ENCODE measurements around the gene MCRIP2.

Gene MCRIP2

DNA sequence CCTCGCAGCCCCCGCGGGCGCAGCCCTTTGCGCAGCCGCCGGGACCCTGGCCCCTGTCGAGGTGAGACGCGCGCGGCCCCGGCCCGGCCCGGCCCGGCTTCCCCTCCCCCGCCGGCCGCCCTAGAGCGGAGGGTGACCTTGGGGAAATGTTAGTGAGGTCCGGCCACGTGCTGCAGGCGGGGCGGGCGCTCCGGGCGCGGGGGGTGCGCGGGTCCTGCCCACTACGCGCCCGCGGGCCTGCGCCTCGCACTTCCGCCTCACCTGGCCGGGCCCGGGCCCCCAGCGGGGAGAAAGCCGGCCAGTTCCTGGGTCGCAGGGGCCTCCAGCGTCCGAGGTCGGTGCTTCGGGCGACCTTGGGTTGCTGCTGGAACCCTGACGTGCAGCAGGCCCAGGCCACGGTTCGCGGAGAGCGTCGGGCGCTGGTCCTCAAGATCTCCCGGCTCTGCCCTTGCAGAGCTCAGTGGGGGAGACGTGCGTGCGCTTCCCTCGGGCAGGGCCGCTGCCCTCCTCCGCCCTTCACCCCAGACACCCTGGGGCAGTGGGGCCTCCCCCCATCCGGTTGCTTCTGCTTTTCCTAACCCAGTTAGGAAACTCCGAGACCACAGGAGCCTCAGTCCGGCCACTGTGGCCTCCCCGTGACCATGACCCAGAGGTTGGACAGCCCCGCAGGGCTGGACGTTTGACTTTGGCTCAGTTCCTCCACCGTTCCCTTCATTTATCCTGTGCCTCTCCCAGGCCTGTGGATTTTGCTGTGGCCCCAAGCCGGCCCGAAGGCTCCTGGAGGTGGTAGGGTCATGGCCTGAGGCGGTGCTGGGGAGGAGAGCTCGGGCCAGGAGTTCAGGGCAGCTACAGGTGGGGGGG lies 791 bp downstream of the MCRIP2 start:
- Histone ChIP-seq H3K79me2 (ENCODE audit: insufficient read depth, low read length) (peaks cover 5% of the 10 kb centered on the region; the same call in 1 of the 2 replicates), H3K9ac (ENCODE audit: low read depth, low read length, poor library complexity, severe bottlenecking) (peak overlapping the region; percentile 62), H2AFZ (ENCODE audit: low read length) (no peak overlapping the region; the same call in 1 of the 2 replicates), H3K36me3 (ENCODE audit: insufficient read depth, low read length) (no peaks in the 10 kb centered on the region), H3K4me2 (ENCODE audit: low read depth, low read length, poor library complexity, severe bottlenecking) (peak overlapping the region; percentile 76), H4K20me1 (ENCODE audit: insufficient read depth, low read length, poor library complexity, severe bottlenecking) (no peaks in the 10 kb centered on the region), H3K9me2 (replicated peaks; ENCODE audit: low read depth, low read length) (no peaks in the 10 kb centered on the region), H3K27me3 (ENCODE audit: insufficient read depth, low read length, poor library complexity, severe bottlenecking) (no peaks in the 10 kb centered on the region), H3F3A (ENCODE audit: low read depth) (no peaks in the 10 kb centered on the region), H3K4me1 (ENCODE audit: insufficient read depth, low read length, poor library complexity, severe bottlenecking) (peaks cover 6% of the 10 kb centered on the region), H3K4me3 (ENCODE audit: low read length, poor library complexity, severe bottlenecking) (peak overlapping the region; percentile 82), H3K9me3 (ENCODE audit: insufficient read depth, low read depth, low read length) (no peaks in the 10 kb centered on the region)
- no peak for TF ChIP-seq EZH2phosphoT487 (IDR thresholded peaks at IDR 0.05; ENCODE audit: borderline replicate concordance)
- TF ChIP-seq, protein P1, sequence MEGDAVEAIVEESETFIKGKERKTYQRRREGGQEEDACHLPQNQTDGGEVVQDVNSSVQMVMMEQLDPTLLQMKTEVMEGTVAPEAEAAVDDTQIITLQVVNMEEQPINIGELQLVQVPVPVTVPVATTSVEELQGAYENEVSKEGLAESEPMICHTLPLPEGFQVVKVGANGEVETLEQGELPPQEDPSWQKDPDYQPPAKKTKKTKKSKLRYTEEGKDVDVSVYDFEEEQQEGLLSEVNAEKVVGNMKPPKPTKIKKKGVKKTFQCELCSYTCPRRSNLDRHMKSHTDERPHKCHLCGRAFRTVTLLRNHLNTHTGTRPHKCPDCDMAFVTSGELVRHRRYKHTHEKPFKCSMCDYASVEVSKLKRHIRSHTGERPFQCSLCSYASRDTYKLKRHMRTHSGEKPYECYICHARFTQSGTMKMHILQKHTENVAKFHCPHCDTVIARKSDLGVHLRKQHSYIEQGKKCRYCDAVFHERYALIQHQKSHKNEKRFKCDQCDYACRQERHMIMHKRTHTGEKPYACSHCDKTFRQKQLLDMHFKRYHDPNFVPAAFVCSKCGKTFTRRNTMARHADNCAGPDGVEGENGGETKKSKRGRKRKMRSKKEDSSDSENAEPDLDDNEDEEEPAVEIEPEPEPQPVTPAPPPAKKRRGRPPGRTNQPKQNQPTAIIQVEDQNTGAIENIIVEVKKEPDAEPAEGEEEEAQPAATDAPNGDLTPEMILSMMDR (conservative IDR thresholded peaks at IDR 0.05; ENCODE audit: low read length) = no peak

DNA sequence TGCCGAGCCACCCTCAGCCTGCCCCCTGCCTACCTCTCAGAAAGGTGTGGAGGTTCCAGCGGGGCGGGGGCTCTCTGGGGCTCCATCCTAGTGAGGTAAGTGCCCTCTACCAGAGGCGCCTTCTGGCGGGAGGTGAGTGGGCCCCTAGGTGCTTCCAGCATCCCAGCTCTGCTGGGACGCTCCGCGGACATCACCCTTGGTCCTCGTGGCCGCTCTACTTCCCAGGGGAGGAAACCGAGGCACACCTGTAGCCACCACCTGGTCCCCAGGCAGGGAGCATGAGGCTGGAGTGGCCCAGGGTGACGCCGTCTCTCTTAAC lies 1.4 kb downstream of the MCRIP2 start:
- TF ChIP-seq, protein P1 (conservative IDR thresholded peaks at IDR 0.05; ENCODE audit: low read length) = no peak
- TF ChIP-seq EZH2phosphoT487 (IDR thresholded peaks at IDR 0.05; ENCODE audit: borderline replicate concordance) = no peak
- Histone ChIP-seq H3K79me2 (ENCODE audit: insufficient read depth, low read length) (peaks cover 5% of the 10 kb centered on the region; the same call in 1 of the 2 replicates), H3K9me3 (ENCODE audit: insufficient read depth, low read depth, low read length) (no peaks in the 10 kb centered on the region), H3K4me3 (ENCODE audit: low read length, poor library complexity, severe bottlenecking) (peak overlapping the region; percentile 82), H3K9me2 (replicated peaks; ENCODE audit: low read depth, low read length) (no peaks in the 10 kb centered on the region), H3F3A (ENCODE audit: low read depth) (no peaks in the 10 kb centered on the region), H3K9ac (ENCODE audit: low read depth, low read length, poor library complexity, severe bottlenecking) (peak overlapping the region; percentile 62), H2AFZ (ENCODE audit: low read length) (no peak overlapping the region), H3K27me3 (ENCODE audit: insufficient read depth, low read length, poor library complexity, severe bottlenecking) (no peaks in the 10 kb centered on the region), H3K4me2 (ENCODE audit: low read depth, low read length, poor library complexity, severe bottlenecking) (peak overlapping the region; percentile 76), H3K4me1 (ENCODE audit: insufficient read depth, low read length, poor library complexity, severe bottlenecking) (peaks cover 6% of the 10 kb centered on the region), H4K20me1 (ENCODE audit: insufficient read depth, low read length, poor library complexity, severe bottlenecking) (no peaks in the 10 kb centered on the region), H3K36me3 (ENCODE audit: insufficient read depth, low read length) (no peaks in the 10 kb centered on the region)

DNA sequence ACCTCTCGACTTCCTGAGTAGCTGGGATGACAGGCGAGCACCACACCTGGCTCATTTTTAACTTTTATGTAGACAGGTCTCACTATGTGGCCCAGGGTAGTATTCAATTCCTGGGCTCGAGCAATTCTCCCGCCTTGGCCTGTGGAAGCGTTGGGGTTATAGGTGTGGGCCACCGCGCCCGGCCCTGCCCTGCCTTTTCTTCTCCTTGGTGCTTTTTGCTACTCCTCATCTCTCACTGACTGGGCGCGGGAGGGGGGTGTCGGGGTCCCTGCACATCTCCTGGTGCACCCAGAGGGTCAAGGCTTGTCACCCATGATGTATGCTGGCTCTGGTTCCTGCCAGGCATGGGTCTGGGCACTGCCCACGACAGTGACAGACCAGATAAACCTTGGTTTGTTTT lies 2.9 kb downstream of the MCRIP2 start:
- no peaks in the 10 kb centered on the region for H3K9me2 ChIP-seq (replicated peaks; ENCODE audit: low read depth, low read length)
- H3F3A ChIP-seq (ENCODE audit: low read depth) = no peaks in the 10 kb centered on the region
- peaks cover 6% of the 10 kb centered on the region for H3K4me1 ChIP-seq (ENCODE audit: insufficient read depth, low read length, poor library complexity, severe bottlenecking)
- no peak overlapping the region for H3K4me3 ChIP-seq (ENCODE audit: low read length, poor library complexity, severe bottlenecking)
- H4K20me1 ChIP-seq (ENCODE audit: insufficient read depth, low read length, poor library complexity, severe bottlenecking) = no peaks in the 10 kb centered on the region
- no peak overlapping the region for H3K9ac ChIP-seq (ENCODE audit: low read depth, low read length, poor library complexity, severe bottlenecking)
- H3K79me2 ChIP-seq (ENCODE audit: insufficient read depth, low read length) = peaks cover 8% of the 10 kb centered on the region; the same call in 1 of the 2 replicates
- H3K9me3 ChIP-seq (ENCODE audit: insufficient read depth, low read depth, low read length) = no peaks in the 10 kb centered on the region
- H3K36me3 ChIP-seq (ENCODE audit: insufficient read depth, low read length) = no peaks in the 10 kb centered on the region
- TF ChIP-seq, protein P1 (conservative IDR thresholded peaks at IDR 0.05; ENCODE audit: low read length) = no peak
- TF ChIP-seq EZH2phosphoT487 (IDR thresholded peaks at IDR 0.05; ENCODE audit: borderline replicate concordance) = no peak
- no peaks in the 10 kb centered on the region for H3K27me3 ChIP-seq (ENCODE audit: insufficient read depth, low read length, poor library complexity, severe bottlenecking)
- no peak overlapping the region for H3K4me2 ChIP-seq (ENCODE audit: low read depth, low read length, poor library complexity, severe bottlenecking)
- no peak overlapping the region for H2AFZ ChIP-seq (ENCODE audit: low read length)

All from Loucy (cell line).